Memory B cell (primary cell): Measurements from ENCODE around the gene SSU72.
A peak's percentile ranks its signal among the peaks of the same experiment; 100 is the strongest.
"Not testable (repeated sequence)": the region's sequence is repeated elsewhere in the genome, so short reads cannot be mapped to it uniquely, and the experiment has no call there.

Experiments used
- ATAC-seq: fragments of 150-1000 bp; cut with Tn5 transposase; 2 replicates; pipeline ENCODE4 v1.10.0; 2021; ENCODE audit warnings: low read depth, mild to moderate bottlenecking, moderate library complexity
- DNase-seq, 2 donors: peaks; one replicate each; pipeline ENCODE4 v3.0.0; 2022; ENCODE audit warnings: low spot score in 2 of 2
- H3K27ac Mint-ChIP-seq: one replicate; pipeline ENCODE4 v1.8.0; 2022; ENCODE audit warnings: mild to moderate bottlenecking, moderate library complexity, mixed read lengths
- H3K27me3 Mint-ChIP-seq: one replicate; pipeline ENCODE4 v1.8.0; 2022; ENCODE audit warnings: mixed read lengths
- H3K36me3 Mint-ChIP-seq: one replicate; pipeline ENCODE4 v1.8.0; 2022; ENCODE audit warnings: mild to moderate bottlenecking, mixed read lengths
- H3K4me1 Mint-ChIP-seq: one replicate; pipeline ENCODE4 v1.8.0; 2022; ENCODE audit warnings: mixed read lengths
- H3K4me3 Mint-ChIP-seq: one replicate; pipeline ENCODE4 v1.8.0; 2022; ENCODE audit warnings: mild to moderate bottlenecking, moderate library complexity, mixed read lengths
- H3K9me3 Mint-ChIP-seq: one replicate; pipeline ENCODE4 v1.8.0; 2022; ENCODE audit warnings: mixed read lengths

Gene SSU72

DNA sequence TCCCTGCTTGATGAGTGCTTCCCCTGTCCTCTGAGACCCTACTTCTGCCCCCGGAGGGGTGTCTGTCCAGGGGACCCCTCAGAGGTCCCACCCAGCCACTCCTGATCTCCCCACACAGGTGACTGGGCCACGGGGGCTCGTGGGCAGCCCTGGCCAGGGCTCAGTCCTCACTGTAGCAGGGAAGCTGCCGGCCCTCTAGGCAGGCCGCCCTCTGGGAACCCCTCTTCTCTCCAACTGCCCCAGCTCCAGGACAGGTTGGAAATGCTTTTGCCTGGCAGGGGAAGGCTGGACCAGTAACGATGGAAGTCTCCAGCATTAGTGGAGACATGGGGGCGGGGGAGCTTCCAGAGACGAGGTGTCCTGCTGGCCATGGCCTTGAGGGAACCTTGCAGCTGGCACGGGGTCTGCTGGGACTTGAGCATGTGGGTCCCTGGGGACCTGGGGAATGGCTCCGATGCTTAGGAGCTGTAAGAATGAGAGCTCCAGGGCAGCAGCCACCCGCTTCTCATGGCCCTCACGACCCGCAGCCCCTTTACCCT is 28.4 kb upstream of the SSU72 start:
- H3K36me3 Mint-ChIP-seq: no peaks in the 10 kb centered on the region
- DNase-seq (no peak), ATAC-seq (no peak)
- no peak overlapping the region for H3K4me3 Mint-ChIP-seq
- peaks cover 14% of the 10 kb centered on the region for H3K4me1 Mint-ChIP-seq
- no peaks in the 10 kb centered on the region for H3K9me3 Mint-ChIP-seq
- H3K27ac Mint-ChIP-seq: no peak overlapping the region
- peaks cover 9% of the 10 kb centered on the region for H3K27me3 Mint-ChIP-seq

DNA sequence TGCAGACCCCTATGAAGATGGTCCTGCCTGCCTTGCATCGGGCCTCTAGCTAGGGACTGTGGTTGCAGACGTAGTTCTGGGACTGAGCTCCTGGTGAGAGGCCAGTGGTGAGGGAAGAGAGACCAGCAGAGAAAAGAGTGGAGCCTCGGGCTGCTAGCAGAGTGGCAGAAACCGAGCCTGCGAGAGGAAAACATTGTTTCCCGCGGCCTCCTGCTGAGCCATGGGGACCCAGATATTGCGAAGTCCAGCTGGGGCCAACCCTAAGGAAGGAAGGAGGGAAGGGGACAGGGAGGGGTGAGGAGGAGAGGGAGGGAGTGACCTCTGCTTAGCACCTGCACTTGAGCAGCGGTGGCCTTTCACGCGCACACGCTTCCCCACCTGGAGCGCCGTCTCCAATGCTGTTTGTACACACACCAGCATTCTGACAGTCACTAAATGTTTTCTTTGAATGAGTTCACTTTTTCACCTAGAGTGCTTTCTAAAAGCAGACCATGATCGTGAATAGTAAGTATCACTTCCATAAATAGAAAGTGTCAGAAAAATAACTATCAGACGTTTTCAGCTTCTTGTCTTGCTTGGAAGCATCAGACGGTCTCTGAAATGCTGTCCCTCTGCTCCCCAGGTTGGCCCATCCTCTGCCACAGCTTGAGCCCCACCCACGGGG is 27.8 kb upstream of the SSU72 start:
- H3K4me1 Mint-ChIP-seq: peaks cover 11% of the 10 kb centered on the region
- DNase-seq (no peak), ATAC-seq (peak; percentile 16)
- H3K36me3 Mint-ChIP-seq: no peaks in the 10 kb centered on the region
- H3K27me3 Mint-ChIP-seq: peaks cover 9% of the 10 kb centered on the region
- no peak overlapping the region for H3K27ac Mint-ChIP-seq
- H3K4me3 Mint-ChIP-seq: no peak overlapping the region
- no peaks in the 10 kb centered on the region for H3K9me3 Mint-ChIP-seq

DNA sequence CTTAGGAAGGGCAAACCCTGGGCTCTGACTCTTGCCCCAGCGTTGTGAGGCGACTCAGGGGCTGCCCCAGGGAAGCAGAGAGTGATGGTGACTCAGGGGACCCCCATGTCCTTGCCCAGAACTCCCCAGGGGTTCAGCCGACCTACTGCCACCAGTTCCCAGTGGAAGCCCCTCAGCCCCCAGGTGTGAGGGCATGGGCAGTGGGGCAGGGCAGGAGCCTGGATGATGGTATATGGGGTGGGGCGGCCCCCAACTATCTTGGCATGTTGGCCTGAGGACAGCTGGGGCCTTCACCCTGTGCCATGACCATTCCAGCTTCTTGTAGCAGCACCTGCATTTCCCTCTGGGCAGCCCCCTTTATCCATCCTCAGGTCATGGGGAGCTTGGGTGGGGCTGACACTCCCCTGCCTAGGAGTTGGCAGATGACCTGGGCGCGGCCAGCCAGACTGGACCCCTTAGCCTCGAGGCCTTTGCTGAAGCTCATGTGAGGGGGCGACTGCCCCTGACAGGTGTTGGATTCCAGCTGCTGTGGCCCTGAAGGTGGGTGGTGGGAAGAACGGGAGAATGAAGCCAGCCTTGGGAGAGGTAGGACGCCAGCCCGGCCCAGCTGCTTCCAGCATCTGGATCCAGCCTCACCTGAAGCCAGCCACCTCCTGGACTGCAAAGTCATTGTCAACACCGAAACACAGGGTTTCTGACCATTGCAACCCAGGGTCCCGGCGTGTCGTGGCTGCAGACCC is 27.1 kb upstream of the SSU72 start:
- no peaks in the 10 kb centered on the region for H3K9me3 Mint-ChIP-seq
- H3K4me3 Mint-ChIP-seq: no peak overlapping the region
- peaks cover 6% of the 10 kb centered on the region for H3K4me1 Mint-ChIP-seq
- no peak for DNase-seq
- ATAC-seq: no peak
- H3K27me3 Mint-ChIP-seq: peaks cover 9% of the 10 kb centered on the region
- H3K36me3 Mint-ChIP-seq: no peaks in the 10 kb centered on the region
- H3K27ac Mint-ChIP-seq: no peak overlapping the region

DNA sequence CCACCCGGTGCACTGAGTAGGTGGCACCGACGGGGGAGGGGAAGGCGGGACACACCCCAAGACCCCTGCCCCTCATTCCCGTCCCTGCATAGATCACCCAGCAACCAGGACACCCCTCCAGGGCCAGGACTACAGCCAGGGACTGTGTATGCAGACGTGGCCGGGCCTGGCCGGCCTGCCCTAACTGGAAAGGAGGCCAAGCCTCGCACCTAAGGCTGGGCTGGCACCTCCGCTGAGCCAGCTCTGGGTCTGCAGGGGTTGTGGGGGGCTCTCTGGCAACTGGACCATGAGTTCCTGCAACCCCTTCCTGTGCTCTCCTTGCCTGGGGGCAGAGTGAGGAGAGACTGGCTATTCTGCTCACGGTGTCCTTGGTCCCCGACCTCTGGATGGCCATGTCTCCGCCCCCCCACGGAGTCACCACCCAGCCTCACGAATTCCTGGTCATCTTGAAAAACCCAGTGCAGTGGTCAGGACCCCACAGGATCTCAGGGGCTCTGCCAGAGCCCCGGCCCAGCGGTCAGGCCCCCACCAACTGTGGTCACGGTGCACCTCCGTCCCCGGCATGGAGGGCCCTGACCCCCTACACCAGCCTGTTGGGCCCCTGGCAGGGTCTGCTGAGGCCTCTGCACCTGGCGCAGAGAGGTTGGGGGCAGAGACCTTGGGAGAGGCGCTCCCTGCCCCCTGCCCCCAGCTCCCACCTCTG is 26.3 kb upstream of the SSU72 start:
- Mint-ChIP-seq H3K4me3 (peak overlapping the region; percentile 75), H3K27me3 (peaks cover 9% of the 10 kb centered on the region), H3K27ac (no peak overlapping the region), H3K4me1 (peaks cover 5% of the 10 kb centered on the region), H3K9me3 (no peaks in the 10 kb centered on the region), H3K36me3 (no peaks in the 10 kb centered on the region)
- ATAC-seq (no peak), DNase-seq (no peak)

DNA sequence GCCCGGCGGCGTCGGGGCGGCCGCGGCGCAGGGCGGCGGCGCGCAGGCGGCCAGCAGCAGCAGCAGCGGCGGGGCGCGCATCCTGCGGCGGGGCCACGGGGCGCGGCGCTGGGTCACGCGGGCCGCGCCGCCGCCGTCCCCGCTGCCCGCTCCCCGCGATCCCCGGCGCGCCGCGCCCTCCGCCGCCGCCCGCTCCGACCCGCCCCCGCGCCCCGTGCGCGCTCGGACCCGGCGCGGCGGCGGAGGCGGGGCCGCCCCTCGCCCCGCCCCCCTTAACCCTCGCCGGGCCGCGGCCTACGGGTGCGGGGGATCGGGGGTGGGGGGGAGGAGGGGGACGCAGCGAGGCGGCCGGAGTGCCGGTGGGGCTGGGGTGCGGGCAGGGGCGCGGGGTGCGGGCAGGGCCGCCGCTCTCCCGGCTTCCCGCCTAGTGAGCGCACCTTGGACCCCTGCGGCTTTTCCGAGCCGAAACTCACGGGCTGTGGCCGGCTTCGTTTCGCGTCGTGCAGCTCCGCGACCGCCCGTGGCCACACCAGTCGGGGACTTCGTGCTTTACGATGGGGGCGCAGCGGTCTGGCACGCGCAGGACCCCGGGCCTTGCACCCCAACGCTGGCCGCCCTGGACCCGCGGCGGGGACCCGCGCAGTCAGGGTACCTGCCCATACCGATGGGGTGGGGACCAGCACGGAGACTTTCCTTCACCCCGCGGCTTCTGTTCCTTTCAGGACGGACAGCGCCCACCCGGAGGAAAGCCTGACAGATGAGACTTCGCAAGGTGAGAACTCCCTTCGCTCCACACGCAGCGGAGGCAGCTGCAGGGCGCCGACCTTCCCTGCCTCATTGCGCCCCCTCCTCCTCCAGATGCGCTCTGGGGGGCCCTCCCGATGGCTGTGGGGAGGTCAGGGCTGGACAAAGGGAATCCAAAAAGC is 25.5 kb upstream of the SSU72 start, which contains the start of gene FNDC10:
Gene FNDC10 (minus strand): TSS at position 201 of the 926 bp plus-strand sequence. CDS start 120 bp downstream, at position 81.
- no peaks in the 10 kb centered on the region for H3K9me3 Mint-ChIP-seq
- H3K36me3 Mint-ChIP-seq: no peaks in the 10 kb centered on the region
- H3K4me1 Mint-ChIP-seq: peaks cover 5% of the 10 kb centered on the region
- no peak within 1 kb of the TSS for H3K27ac Mint-ChIP-seq
- DNase-seq (no peak), ATAC-seq (peak; percentile 27)
- peak within 1 kb of the TSS; percentile 86 for H3K4me3 Mint-ChIP-seq
- H3K27me3 Mint-ChIP-seq: peaks cover 9% of the 10 kb centered on the region

DNA sequence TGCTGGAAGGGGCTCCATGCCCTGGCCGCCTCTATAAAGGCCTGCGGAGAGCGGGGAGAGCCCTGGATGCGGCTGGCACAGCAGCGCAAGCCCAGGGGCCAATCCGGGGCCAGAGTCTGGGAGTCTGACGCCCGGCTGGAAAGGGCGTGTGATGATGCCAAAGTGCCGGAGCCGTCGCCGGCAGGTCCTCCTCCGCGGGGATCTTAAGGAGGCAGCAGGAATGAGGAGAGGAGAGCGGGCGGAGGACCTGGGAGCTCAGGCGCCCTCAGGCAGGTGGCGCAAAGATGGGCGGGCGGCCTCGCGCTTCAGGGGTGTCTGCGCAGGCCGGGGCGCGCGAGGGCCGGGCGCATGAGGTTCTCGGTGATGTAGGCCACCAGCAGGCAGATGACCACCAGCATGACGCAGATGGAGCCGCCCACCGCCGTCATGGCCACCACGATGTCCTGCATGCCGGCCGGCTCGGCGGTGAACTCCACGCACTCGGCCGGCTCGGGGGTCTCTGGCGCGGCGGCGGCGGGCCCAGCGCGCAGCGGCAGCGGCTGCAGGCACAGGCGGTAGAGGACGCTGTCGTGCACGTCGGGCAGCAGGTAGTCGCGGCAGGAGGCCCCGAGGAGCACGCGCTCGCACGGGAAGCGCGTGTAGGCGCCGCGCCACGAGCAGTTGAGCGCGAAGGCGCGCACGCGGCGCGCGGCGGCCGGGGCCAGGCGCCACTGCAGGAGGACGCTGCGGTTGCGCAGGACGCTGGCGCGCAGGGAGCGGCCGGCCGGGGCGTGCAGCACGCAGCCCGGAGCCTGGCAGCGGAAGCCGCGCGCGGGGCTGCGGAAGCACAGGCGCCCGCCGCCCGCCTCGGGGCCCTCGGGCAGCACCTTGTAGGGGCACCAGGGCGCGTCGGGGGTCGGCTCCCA is 24.6 kb upstream of the SSU72 start:
- H3K27me3 Mint-ChIP-seq: peaks cover 6% of the 10 kb centered on the region
- peaks cover 5% of the 10 kb centered on the region for H3K4me1 Mint-ChIP-seq
- ATAC-seq: peak; percentile 34
- no peak for DNase-seq
- H3K27ac Mint-ChIP-seq: no peak overlapping the region
- H3K36me3 Mint-ChIP-seq: no peaks in the 10 kb centered on the region
- H3K4me3 Mint-ChIP-seq: peak overlapping the region; percentile 86
- no peaks in the 10 kb centered on the region for H3K9me3 Mint-ChIP-seq

DNA sequence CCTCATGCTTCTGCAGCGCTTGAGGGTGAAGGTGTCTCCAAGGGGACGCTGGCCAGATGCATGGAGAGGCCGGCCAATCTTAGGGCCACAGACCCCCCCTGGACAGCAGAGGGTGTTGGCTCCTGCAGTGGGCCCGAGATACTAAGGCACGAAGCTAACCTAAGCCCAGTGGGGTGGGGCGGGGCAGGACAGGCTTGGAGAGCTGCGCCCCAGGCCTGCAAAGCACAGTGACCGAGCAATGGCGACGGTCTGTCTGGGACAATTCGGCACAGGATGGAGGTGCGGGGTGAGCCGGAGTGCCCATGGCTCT is 24.0 kb upstream of the SSU72 start:
- Mint-ChIP-seq H3K27ac (no peak overlapping the region), H3K4me3 (peak overlapping the region; percentile 86), H3K4me1 (peaks cover 5% of the 10 kb centered on the region), H3K36me3 (no peaks in the 10 kb centered on the region), H3K27me3 (peaks cover 6% of the 10 kb centered on the region), H3K9me3 (no peaks in the 10 kb centered on the region)
- DNase-seq: no peak
- no peak for ATAC-seq

DNA sequence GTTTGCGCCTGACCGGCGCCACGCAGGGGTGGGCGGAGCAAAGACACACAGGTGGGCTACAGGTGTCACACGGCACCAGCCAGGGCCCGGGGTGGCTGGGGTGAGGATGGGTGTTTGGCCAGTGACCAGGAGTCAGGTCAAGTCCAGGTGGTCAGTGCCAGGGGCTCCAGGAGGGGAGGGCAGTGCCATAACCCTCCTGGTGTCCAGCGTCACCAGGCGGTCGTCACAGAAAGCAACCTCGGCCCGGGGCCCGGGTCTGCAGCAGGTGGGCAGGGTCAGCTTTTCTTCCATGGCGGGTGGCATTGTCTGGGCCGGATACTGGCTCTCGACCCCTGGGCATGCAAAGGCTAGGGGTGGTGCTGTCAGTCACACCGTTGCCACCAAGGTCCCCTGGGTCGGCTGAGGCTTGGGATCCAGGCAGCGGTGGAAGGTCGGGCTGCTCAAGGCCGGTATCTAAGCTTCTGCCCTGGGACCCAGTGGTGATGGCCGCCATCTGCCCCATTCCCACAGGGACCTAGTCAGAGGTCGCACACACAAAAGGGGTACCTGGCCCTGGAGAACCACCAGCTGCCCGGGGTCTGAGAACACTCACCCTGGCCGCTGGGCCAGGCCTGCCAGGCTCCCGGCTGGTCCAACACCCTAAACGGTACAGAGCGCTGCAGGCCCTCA is 23.5 kb upstream of the SSU72 start:
- Mint-ChIP-seq H3K36me3 (no peaks in the 10 kb centered on the region), H3K9me3 (no peaks in the 10 kb centered on the region), H3K27me3 (peaks cover 6% of the 10 kb centered on the region), H3K27ac (no peak overlapping the region), H3K4me3 (peak overlapping the region; percentile 21), H3K4me1 (peaks cover 5% of the 10 kb centered on the region)
- no peak for ATAC-seq
- DNase-seq: no peak

DNA sequence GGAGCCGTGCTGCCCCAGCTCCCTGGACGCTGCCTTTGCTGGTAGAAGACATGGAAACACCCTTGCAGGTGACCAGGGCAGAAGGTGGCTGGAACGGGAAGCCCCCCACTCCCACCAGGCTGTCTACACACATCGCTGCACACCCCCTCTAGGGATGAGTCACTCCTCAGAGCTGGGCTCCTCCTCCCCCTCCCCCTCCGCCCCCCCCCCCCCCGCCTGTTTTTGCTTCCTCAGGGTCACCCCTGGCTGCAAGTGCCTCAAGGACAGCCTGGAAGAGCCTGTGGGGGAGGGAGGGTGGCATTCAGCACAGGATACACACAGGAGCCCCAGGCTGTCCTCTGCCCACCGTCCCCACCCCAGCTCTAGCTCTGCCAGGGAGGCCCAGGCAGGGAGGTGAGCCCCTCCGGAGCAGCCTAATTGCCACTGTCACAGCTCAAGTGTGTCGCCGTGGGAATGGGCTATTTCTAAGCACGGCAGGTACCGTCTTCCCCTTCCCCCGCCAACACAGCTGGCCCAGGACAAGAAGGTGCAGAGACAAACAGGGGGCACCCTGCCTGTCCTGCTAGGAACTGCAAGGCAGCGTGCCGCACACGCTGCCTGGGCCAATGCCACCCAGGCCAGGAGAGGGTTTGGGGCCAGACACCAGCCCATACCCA is 22.7 kb upstream of the SSU72 start:
- H3K36me3 Mint-ChIP-seq: no peaks in the 10 kb centered on the region

DNA sequence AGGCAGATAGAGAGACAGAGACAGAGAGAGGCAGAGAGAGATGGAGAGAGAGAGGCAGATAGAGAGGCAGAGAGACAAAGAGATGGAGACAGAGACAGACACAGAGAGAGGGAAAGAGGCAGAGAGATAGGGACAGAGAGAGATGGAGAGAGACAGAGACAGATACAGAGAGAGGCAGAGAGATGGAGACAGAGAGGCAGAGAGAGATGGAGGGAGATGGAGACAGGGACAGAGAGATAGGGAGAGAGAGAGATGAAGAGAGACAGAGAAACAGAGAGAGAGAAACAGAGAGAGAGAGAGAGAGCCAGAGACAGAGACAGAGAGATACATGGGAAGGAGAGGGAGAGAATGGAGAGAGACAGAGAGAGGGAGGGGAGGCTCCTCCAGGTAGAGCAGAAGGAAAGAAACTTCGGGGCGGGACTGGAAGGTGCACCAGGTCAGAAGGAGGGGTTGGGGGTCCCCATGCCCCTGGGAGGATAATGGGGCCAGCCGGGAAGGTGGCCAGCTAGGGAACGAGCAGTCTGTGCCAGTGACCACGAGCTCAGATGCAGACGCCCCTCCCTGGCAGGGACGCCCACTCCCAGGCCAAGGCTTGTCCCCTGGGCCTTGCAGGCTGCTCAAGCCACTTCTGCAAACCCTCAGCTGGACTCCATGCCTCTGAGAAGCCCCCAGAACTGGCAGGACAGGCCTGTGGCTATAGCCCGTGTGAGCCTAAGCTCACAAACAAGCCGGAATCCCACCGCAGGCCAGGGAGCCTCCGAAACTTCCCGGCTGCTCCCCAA is 22.0 kb upstream of the SSU72 start:
- no peaks in the 10 kb centered on the region for H3K36me3 Mint-ChIP-seq
- no peaks in the 10 kb centered on the region for H3K4me1 Mint-ChIP-seq
- ATAC-seq (no peak), DNase-seq (no peak)
- no peak overlapping the region for H3K27ac Mint-ChIP-seq
- H3K4me3 Mint-ChIP-seq: no peak overlapping the region
- peaks cover 6% of the 10 kb centered on the region for H3K27me3 Mint-ChIP-seq
- no peaks in the 10 kb centered on the region for H3K9me3 Mint-ChIP-seq

More for the DNA sequence above, 22.7 kb upstream of the SSU72 start:
- Mint-ChIP-seq H3K27me3 (peaks cover 6% of the 10 kb centered on the region), H3K9me3 (no peaks in the 10 kb centered on the region), H3K4me1 (no peaks in the 10 kb centered on the region), H3K4me3 (peak overlapping the region; percentile 21), H3K27ac (no peak overlapping the region)
- DNase-seq: no peak
- ATAC-seq: peak; percentile 73

DNA sequence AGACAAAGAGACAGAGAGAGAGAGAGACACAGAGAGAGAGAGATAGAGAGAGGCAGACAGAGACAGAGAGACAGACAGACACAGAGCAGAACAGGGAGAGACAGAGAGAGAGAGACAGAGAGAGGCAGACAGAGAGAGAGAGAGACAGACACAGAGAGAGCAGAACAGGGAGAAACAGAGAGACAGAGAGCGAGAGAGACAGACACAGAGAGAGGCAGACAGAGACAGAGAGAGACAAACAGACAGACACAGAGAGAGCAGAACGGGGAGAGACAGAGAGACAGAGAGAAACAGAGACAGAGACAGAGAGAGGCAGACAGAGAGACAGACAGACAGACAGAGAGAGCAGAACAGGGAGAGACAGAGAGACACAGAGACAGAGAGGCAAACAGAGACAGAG is 20.7 kb upstream of the SSU72 start:
- H3K4me1 Mint-ChIP-seq, ATAC-seq, H3K4me3 Mint-ChIP-seq, H3K27ac Mint-ChIP-seq, DNase-seq, H3K27me3 Mint-ChIP-seq, H3K36me3 Mint-ChIP-seq, H3K9me3 Mint-ChIP-seq: not testable (repeated sequence)
